Uterus (tissue), 2 donors: ENCODE results near the gene IL15.

Source experiments
- POLR2A ChIP-seq, 2 donors: fragments of 450-650 bp; IDR thresholded peaks; one replicate each; pipeline ENCODE4 v1.6.1; 2016; ENCODE audit warnings: antibody characterized with exemption in 2 of 2, mild to moderate bottlenecking in 1 of 2, moderate library complexity in 1 of 2
- TF ChIP-seq, protein P1 (sequence below), 4 experiments: fragments of 200-600 bp in 2 of 4; fragments of 450-650 bp in 2 of 4; sonication (generic) in 2 of 4; IDR thresholded peaks; one replicate each; pipeline ENCODE4 v1.5.1; 2016 to 2019; ENCODE audit warnings: antibody characterized with exemption in 4 of 4, mild to moderate bottlenecking in 2 of 4, moderate library complexity in 1 of 4

DNA sequence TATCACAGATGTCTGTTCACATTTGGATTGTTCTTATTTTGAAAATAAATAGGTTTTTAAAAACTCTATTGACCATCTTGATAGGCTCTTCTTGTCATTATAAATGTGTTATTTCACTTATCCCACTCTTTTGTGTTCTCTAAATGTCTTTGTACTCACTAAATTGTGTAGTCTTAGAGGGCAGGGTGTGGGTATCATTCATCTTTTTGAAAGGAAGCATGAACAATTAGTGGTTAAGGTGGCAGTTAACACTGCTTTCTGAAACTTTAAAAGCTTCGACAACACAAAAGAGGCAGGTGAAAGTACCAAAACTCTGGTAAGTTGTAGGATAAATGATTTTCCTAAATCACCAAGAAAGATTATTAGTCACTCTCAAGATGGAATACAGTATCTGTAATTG, 83.2 kb downstream of the IL15 start:
- TF ChIP-seq, protein P1, sequence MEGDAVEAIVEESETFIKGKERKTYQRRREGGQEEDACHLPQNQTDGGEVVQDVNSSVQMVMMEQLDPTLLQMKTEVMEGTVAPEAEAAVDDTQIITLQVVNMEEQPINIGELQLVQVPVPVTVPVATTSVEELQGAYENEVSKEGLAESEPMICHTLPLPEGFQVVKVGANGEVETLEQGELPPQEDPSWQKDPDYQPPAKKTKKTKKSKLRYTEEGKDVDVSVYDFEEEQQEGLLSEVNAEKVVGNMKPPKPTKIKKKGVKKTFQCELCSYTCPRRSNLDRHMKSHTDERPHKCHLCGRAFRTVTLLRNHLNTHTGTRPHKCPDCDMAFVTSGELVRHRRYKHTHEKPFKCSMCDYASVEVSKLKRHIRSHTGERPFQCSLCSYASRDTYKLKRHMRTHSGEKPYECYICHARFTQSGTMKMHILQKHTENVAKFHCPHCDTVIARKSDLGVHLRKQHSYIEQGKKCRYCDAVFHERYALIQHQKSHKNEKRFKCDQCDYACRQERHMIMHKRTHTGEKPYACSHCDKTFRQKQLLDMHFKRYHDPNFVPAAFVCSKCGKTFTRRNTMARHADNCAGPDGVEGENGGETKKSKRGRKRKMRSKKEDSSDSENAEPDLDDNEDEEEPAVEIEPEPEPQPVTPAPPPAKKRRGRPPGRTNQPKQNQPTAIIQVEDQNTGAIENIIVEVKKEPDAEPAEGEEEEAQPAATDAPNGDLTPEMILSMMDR (IDR thresholded peaks at IDR 0.05) = no peak
- no peak for TF ChIP-seq POLR2A (IDR thresholded peaks at IDR 0.05)
